Left lobe of liver (tissue), 1 donor: ENCODE data around the gene ZMAT3. TPM values are rescaled to one million over a fixed set of nuclear protein-coding genes. Genes with fewer than 3 reads are reported as not detected.

Source experiments
- total RNA-seq: library from RNA; stranded (reverse); gene quantifications from one replicate; pipeline ENCODE4 v1.2.1, GENCODE V29; 2021
- donor health status: DM: no; HTN: yes; CAD: no.

Gene ZMAT3
- total RNA-seq, 1 donor from 2014 or later, result 6.8 TPM

Other genes with a start within 250 kb of the ZMAT3 start
- 9.0 TPM for gene PIK3CA, start 76.5 kb upstream of the ZMAT3 start, total RNA-seq
- 1.7 TPM for gene KCNMB3, start 179.3 kb upstream of the ZMAT3 start, total RNA-seq